Transverse colon (tissue), 3 donors: ENCODE data around the gene SPANXN5.
"Not testable (repeated sequence)": the region's sequence is repeated elsewhere in the genome, so short reads cannot be mapped to it uniquely, and the experiment has no call there.

Source experiments
- POLR2A ChIP-seq: fragments of 450-650 bp; IDR thresholded peaks from one replicate; pipeline ENCODE4 v1.6.1; 2016; ENCODE audit warnings: antibody characterized with exemption, mild to moderate bottlenecking, moderate library complexity
- TF ChIP-seq, protein P1 (sequence below), 5 experiments: fragments of 200-600 bp in 3 of 5; fragments of 450-650 bp in 2 of 5; sonication (generic) in 3 of 5; IDR thresholded peaks; 1 replicate in 2 of 5; 2 replicates in 3 of 5; pipeline ENCODE4 v1.5.1; 2016 to 2017; ENCODE audit warnings: antibody characterized with exemption in 5 of 5, inconsistent platforms in 3 of 5, mild to moderate bottlenecking in 2 of 5, moderate library complexity in 1 of 5

- TF ChIP-seq, protein P1, sequence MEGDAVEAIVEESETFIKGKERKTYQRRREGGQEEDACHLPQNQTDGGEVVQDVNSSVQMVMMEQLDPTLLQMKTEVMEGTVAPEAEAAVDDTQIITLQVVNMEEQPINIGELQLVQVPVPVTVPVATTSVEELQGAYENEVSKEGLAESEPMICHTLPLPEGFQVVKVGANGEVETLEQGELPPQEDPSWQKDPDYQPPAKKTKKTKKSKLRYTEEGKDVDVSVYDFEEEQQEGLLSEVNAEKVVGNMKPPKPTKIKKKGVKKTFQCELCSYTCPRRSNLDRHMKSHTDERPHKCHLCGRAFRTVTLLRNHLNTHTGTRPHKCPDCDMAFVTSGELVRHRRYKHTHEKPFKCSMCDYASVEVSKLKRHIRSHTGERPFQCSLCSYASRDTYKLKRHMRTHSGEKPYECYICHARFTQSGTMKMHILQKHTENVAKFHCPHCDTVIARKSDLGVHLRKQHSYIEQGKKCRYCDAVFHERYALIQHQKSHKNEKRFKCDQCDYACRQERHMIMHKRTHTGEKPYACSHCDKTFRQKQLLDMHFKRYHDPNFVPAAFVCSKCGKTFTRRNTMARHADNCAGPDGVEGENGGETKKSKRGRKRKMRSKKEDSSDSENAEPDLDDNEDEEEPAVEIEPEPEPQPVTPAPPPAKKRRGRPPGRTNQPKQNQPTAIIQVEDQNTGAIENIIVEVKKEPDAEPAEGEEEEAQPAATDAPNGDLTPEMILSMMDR (IDR thresholded peaks at IDR 0.05) = not testable (repeated sequence)
- not testable (repeated sequence) for TF ChIP-seq POLR2A
Measured at GRCh38 chrX:52843619-52844018, 46.4 kb upstream of the SPANXN5 start.
